ENCODE data around the gene RASGRF2. TPM values are rescaled to one million over a fixed set of nuclear protein-coding genes. Genes with fewer than 3 reads are reported as not detected.
"Not testable (repeated sequence)": the region's sequence is repeated elsewhere in the genome, so short reads cannot be mapped to it uniquely, and the experiment has no call there.

The RASGRF2 gene
- total RNA-seq, 1 donor from 2014 or later: 0.05 TPM

DNA sequence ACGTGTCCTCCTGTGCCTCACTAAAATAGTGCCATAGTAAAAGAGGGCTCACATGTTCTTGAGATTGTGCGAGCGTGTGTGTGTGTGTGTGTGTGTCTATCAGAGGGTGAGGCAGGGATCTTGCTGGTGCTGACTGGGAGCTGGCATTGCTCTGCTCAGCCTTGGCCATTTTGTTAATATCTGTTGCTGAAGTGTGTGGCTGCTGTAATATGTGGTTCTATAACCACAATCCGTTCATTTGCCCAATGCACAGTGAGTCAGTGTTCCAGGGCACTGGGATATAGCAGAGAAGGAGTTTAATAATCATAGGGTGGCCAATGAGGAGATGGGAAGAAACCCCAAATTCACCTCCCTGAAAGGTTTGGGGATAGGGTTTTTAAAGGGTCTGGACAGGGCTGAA is 61.3 kb downstream of the RASGRF2 start:
- H3K4me3 Mint-ChIP-seq (ENCODE audit: unreplicated experiment): no peak overlapping the region
- TF ChIP-seq CTCF (IDR thresholded peaks at IDR 0.05): no peak
- no peak overlapping the region for H3K27ac Mint-ChIP-seq (ENCODE audit: unreplicated experiment)
- peaks cover 30% of the 10 kb centered on the region for H3K27me3 Mint-ChIP-seq (ENCODE audit: unreplicated experiment)
- no peaks in the 10 kb centered on the region for H3K4me1 Mint-ChIP-seq (ENCODE audit: unreplicated experiment)
- no peak for DNase-seq (ENCODE audit: extremely low spot score, unreplicated experiment)
- no peaks in the 10 kb centered on the region for H3K9me3 Mint-ChIP-seq (ENCODE audit: unreplicated experiment)
- H3K36me3 Mint-ChIP-seq (ENCODE audit: unreplicated experiment): no peaks in the 10 kb centered on the region

DNA sequence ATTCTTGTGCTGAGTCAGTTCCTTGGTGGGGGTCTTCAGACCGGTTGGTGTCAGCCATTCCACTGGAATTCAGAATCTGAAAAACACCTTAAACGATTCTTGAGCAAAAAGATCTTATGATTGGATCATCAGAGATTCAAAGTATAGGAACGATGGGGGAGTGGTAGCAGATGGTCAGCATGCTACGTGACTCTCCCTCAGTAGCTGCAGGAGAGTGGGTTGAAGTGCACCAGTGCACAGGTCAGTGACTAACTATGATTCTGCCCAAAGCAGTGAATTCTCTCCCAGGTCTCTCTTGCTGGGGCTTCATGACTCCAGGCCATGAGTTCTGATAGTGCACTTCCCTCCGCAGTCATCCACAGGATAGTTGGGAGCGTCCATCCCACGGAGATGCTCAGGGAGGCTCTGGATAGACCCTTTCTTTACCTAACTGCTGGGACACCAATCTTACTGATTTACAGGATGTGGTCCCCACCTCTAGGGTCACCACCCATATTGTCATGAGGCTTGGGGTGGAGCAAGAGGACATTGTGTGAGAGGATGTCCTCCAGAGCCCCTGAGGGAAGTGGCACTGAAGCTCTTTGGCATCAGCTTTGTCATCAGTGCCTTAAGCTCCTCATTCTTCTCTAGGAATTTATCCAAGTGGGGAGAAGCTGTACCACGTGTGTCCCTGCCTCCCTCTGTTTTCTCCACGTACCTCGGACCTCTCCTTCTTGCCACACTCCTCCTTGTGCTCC is 62.0 kb downstream of the RASGRF2 start:
- DNase-seq (ENCODE audit: extremely low spot score, unreplicated experiment): no peak
- no peak for TF ChIP-seq CTCF (IDR thresholded peaks at IDR 0.05)
- no peaks in the 10 kb centered on the region for H3K9me3 Mint-ChIP-seq (ENCODE audit: unreplicated experiment)
- no peak overlapping the region for H3K4me3 Mint-ChIP-seq (ENCODE audit: unreplicated experiment)
- no peaks in the 10 kb centered on the region for H3K36me3 Mint-ChIP-seq (ENCODE audit: unreplicated experiment)
- H3K27ac Mint-ChIP-seq (ENCODE audit: unreplicated experiment): no peak overlapping the region
- H3K4me1 Mint-ChIP-seq (ENCODE audit: unreplicated experiment): no peaks in the 10 kb centered on the region
- peaks cover 26% of the 10 kb centered on the region for H3K27me3 Mint-ChIP-seq (ENCODE audit: unreplicated experiment)

DNA sequence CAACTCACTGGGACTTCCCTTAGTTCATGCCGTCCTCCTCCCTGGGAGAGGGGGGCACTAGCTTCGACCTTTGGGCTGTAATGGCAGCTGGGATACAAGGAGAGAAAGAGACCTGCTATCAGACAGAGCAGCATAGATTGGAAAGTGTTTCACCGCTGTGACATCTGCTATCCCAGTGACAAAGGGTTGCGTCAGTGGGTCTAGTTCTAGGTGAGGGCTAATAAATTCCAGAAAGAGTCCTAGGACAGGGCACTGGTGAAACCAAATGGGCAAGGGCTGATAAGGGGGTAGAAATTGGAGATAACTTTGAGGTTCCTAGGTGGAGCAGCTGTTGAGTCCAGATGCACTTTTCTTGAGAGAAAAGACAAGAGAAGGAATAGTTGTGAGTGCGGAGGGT is 62.5 kb downstream of the RASGRF2 start:
- no peak for DNase-seq (ENCODE audit: extremely low spot score, unreplicated experiment)
- H3K9me3 Mint-ChIP-seq (ENCODE audit: unreplicated experiment): no peaks in the 10 kb centered on the region
- no peak for TF ChIP-seq CTCF (IDR thresholded peaks at IDR 0.05)
- H3K36me3 Mint-ChIP-seq (ENCODE audit: unreplicated experiment): no peaks in the 10 kb centered on the region
- H3K4me1 Mint-ChIP-seq (ENCODE audit: unreplicated experiment): no peaks in the 10 kb centered on the region
- peaks cover 31% of the 10 kb centered on the region for H3K27me3 Mint-ChIP-seq (ENCODE audit: unreplicated experiment)
- no peak overlapping the region for H3K27ac Mint-ChIP-seq (ENCODE audit: unreplicated experiment)
- H3K4me3 Mint-ChIP-seq (ENCODE audit: unreplicated experiment): no peak overlapping the region

DNA sequence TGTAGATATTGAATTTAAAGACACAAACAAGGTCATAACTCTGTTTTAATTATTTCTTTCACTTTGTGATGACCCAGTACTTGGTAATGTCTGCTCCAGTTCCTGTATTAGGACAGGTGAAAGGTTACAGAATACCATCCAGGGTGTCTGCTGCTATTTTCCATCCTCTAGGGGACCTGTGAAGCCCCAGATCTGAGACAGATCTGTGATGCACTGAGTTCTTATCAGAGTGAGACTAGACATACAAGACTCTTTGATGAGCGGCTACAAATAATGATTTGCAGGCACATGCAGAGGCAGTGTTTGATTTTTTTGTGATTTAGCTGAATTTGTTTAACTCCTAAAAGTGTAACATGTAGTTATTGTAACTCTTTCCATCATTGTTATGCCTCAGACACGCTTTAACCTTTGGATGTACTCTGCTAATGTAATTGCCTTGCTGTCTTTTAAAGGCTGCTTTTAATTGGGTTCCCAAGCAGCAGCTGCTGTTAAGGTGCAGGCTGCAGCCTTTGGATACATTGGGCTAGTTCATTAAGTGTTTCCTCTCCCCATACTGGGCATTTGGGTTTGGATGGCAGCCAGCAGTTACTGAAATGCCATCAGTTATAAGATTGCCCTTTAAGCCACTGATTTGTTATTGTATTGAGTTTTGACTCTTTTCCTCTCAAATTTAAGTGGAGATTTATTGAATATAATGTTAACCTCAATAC is 63.3 kb downstream of the RASGRF2 start:
- Mint-ChIP-seq H3K4me1 (ENCODE audit: unreplicated experiment) (no peaks in the 10 kb centered on the region), H3K27ac (ENCODE audit: unreplicated experiment) (no peak overlapping the region)
- no peak for TF ChIP-seq CTCF (IDR thresholded peaks at IDR 0.05)

GRCh38 chr5:81027481-81028058 is 67.4 kb downstream of the RASGRF2 start:
- Mint-ChIP-seq H3K9me3 (ENCODE audit: unreplicated experiment) (peaks cover 11% of the 10 kb centered on the region), H3K27me3 (ENCODE audit: unreplicated experiment) (peaks cover 12% of the 10 kb centered on the region), H3K4me1 (ENCODE audit: unreplicated experiment) (no peaks in the 10 kb centered on the region), H3K4me3 (ENCODE audit: unreplicated experiment) (no peak overlapping the region), H3K36me3 (ENCODE audit: unreplicated experiment) (no peaks in the 10 kb centered on the region), H3K27ac (ENCODE audit: unreplicated experiment) (no peak overlapping the region)
- DNase-seq (ENCODE audit: extremely low spot score, unreplicated experiment): no peak
- TF ChIP-seq CTCF (IDR thresholded peaks at IDR 0.05): no peak

More for the DNA sequence above, 63.3 kb downstream of the RASGRF2 start:
- Mint-ChIP-seq H3K27me3 (ENCODE audit: unreplicated experiment) (peaks cover 26% of the 10 kb centered on the region), H3K36me3 (ENCODE audit: unreplicated experiment) (no peaks in the 10 kb centered on the region), H3K9me3 (ENCODE audit: unreplicated experiment) (no peaks in the 10 kb centered on the region), H3K4me3 (ENCODE audit: unreplicated experiment) (no peak overlapping the region)
- no peak for DNase-seq (ENCODE audit: extremely low spot score, unreplicated experiment)

GRCh38 chr5:81028888-81029287 is 68.7 kb downstream of the RASGRF2 start:
- H3K36me3 Mint-ChIP-seq (ENCODE audit: unreplicated experiment): not testable (repeated sequence)

GRCh38 chr5:81029736-81030135 is 69.6 kb downstream of the RASGRF2 start:
- H3K36me3 Mint-ChIP-seq (ENCODE audit: unreplicated experiment); H3K27me3 Mint-ChIP-seq (ENCODE audit: unreplicated experiment): not testable (repeated sequence)

More at GRCh38 chr5:81028888-81029287, 68.7 kb downstream of the RASGRF2 start:
- DNase-seq (ENCODE audit: extremely low spot score, unreplicated experiment); H3K27ac Mint-ChIP-seq (ENCODE audit: unreplicated experiment); H3K4me1 Mint-ChIP-seq (ENCODE audit: unreplicated experiment); H3K4me3 Mint-ChIP-seq (ENCODE audit: unreplicated experiment); H3K27me3 Mint-ChIP-seq (ENCODE audit: unreplicated experiment): not testable (repeated sequence)
- peaks cover 11% of the 10 kb centered on the region for H3K9me3 Mint-ChIP-seq (ENCODE audit: unreplicated experiment)

More at GRCh38 chr5:81029736-81030135, 69.6 kb downstream of the RASGRF2 start:
- DNase-seq (ENCODE audit: extremely low spot score, unreplicated experiment); H3K4me3 Mint-ChIP-seq (ENCODE audit: unreplicated experiment); H3K27ac Mint-ChIP-seq (ENCODE audit: unreplicated experiment); H3K4me1 Mint-ChIP-seq (ENCODE audit: unreplicated experiment): not testable (repeated sequence)
- H3K9me3 Mint-ChIP-seq (ENCODE audit: unreplicated experiment): peaks cover 11% of the 10 kb centered on the region

All from osteocyte (in vitro differentiated cells).